ENCODE measurements around the gene RSPH3.

RSPH3 gene

GRCh38 chr6:158933079-158933595 is 66.9 kb downstream of the RSPH3 start:
- DNase-seq (ENCODE audit: low read depth, low spot score): no peak

- DNase-seq (ENCODE audit: low read depth, low spot score): no peak
Observed at GRCh38 chr6:158928068-158928467, 71.9 kb downstream of the RSPH3 start.

GRCh38 chr6:158926414-158926813 is 73.6 kb downstream of the RSPH3 start:
- DNase-seq (ENCODE audit: low read depth, low spot score): no peak

GRCh38 chr6:158924499-158925455 is 75.2 kb downstream of the RSPH3 start:
- DNase-seq (ENCODE audit: low read depth, low spot score): no peak

GRCh38 chr6:158923805-158924498 is 76.0 kb downstream of the RSPH3 start:
- no peak for DNase-seq (ENCODE audit: low read depth, low spot score)
